Sigmoid colon (tissue), 4 donors: ENCODE results near the gene PYGB.

Source experiments
- CTCF ChIP-seq, 4 experiments: fragments of 450-650 bp in 3 of 4; fragments of 200-600 bp in 1 of 4; IDR thresholded peaks; one replicate each; pipeline ENCODE4 v1.5.1; 2016 to 2019; ENCODE audit warnings: antibody characterized with exemption in 4 of 4, mild to moderate bottlenecking in 3 of 4, moderate library complexity in 2 of 4
- EP300 ChIP-seq, 4 donors: sonication (generic); formaldehyde crosslinking; IDR thresholded peaks; one replicate each; pipeline ENCODE4 v1.6.1; 2017; ENCODE audit warnings: antibody characterized with exemption in 4 of 4
- POLR2A ChIP-seq, 2 donors: fragments of 450-650 bp; IDR thresholded peaks; one replicate each; pipeline ENCODE4 v1.6.1; 2016; ENCODE audit warnings: antibody characterized with exemption in 2 of 2, mild to moderate bottlenecking in 2 of 2, moderate library complexity in 2 of 2
- POLR2AphosphoS5 ChIP-seq, 4 donors: sonication (generic); formaldehyde crosslinking; IDR thresholded peaks; one replicate each; pipeline ENCODE4 v1.6.1; 2017; ENCODE audit warnings: antibody characterized with exemption in 4 of 4

- TF ChIP-seq POLR2AphosphoS5 (IDR thresholded peaks at IDR 0.05) (no peak), POLR2A (IDR thresholded peaks at IDR 0.05) (no peak), CTCF (IDR thresholded peaks at IDR 0.05) (no peak), EP300 (IDR thresholded peaks at IDR 0.05) (no peak)
These were observed 96.7 kb downstream of the PYGB start for GRCh38 chr20:25344634-25345033.
